NCI-H446 treated with DMSO at 0.1 percent for 48 hours (cell line): ENCODE measurements around the gene TBKBP1.

Experiments used
- DNase-seq: peaks from one replicate; lab custom pipeline; 2025; lab: John Stamatoyannopoulos, UW

TBKBP1 gene, protein sequence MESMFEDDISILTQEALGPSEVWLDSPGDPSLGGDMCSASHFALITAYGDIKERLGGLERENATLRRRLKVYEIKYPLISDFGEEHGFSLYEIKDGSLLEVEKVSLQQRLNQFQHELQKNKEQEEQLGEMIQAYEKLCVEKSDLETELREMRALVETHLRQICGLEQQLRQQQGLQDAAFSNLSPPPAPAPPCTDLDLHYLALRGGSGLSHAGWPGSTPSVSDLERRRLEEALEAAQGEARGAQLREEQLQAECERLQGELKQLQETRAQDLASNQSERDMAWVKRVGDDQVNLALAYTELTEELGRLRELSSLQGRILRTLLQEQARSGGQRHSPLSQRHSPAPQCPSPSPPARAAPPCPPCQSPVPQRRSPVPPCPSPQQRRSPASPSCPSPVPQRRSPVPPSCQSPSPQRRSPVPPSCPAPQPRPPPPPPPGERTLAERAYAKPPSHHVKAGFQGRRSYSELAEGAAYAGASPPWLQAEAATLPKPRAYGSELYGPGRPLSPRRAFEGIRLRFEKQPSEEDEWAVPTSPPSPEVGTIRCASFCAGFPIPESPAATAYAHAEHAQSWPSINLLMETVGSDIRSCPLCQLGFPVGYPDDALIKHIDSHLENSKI

GRCh38 chr17:47693731-47694580 is at the start of gene TBKBP1:
Gene TBKBP1, plus strand, starts transcription at chr17:47694161. Its CDS starts 1,952 bp downstream, at chr17:47696113.
- no peak for DNase-seq

DNA sequence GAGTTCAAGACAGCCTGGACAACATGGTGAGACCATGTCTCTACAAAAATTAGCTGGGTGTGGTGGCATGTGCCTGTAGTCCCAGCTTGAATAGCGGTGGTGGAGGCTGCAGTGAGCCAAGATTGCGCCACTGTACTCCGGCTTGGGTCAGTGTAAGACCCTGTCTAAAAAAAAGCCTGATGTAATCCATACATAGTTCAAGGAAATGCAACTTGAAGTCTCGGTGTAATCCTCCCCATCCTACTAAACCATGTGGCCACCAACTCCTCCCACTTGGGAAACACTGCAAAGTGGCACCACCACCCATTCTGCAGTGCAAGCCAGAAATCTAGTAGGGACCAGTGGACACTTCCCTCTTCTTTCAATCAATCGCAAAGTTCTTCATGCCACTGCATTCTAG is 49.6 kb upstream of the TBKBP1 start:
- DNase-seq, result no peak

DNA sequence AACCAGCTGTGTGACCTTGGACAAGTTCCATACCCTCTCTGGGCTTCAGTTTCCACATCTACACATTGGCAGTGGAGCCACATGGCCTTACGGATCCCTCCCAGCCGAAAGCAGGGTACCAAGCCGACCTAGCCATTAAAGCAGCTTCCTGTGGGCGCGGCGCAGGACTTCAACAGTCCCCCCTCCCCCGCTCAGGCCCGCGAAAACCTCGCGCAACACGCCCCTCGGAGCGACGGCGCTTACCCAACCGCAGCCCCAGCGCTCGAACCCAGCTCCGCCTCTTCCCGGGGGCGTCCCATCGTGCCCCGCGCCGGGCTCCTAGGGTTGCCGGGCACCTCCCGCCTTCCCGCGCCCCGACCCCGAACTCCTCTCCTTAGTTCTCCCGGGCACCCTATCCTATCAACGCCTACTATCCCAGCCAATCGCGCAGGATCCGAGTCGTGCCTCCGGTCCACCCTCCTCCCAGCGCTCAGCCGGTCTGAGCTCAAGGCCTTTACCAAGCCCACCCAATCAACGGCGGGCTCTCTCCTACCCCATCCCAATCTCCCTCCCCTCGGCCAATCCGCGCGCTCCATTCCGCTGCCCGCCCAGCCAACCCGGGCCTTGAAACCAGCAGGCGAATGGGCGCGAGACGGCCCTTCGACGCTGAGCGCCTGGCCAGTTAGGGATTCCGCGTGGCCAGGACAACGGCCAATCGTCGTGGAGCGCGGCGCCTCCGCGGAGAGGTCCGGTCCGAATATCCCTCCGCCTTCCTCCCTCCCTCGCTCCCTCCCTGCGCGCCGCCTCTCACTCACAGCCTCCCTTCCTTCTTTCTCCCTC is 44.6 kb upstream of the TBKBP1 start, which contains the start of gene KPNB1:
Gene KPNB1 (plus strand): TSS at position 767 of the 819 bp plus-strand sequence. CDS start 326 bp downstream, outside the sequence.
- DNase-seq, result peak; percentile 99

DNA sequence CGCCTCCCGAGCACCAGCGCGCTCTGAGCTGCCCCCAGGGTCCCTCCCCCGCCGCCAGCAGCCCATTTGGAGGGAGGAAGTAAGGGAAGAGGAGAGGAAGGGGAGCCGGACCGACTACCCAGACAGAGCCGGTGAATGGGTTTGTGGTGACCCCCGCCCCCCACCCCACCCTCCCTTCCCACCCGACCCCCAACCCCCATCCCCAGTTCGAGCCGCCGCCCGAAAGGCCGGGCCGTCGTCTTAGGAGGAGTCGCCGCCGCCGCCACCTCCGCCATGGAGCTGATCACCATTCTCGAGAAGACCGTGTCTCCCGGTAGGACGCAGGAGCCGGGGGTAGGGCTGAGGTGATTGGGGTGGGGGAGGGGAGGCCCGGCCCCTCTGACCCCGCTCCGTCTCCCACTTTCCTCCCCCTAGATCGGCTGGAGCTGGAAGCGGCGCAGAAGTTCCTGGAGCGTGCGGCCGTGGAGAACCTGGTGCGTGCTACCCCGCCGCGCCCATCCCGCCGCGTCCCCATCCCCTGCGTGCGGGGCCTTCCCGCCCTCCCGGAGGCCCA is 43.9 kb upstream of the TBKBP1 start:
- DNase-seq, result no peak

GRCh38 chr17:47650525-47651522 is 43.1 kb upstream of the TBKBP1 start:
- peak; percentile 90 for DNase-seq

GRCh38 chr17:47651704-47652103 is 42.3 kb upstream of the TBKBP1 start:
- no peak for DNase-seq

DNA sequence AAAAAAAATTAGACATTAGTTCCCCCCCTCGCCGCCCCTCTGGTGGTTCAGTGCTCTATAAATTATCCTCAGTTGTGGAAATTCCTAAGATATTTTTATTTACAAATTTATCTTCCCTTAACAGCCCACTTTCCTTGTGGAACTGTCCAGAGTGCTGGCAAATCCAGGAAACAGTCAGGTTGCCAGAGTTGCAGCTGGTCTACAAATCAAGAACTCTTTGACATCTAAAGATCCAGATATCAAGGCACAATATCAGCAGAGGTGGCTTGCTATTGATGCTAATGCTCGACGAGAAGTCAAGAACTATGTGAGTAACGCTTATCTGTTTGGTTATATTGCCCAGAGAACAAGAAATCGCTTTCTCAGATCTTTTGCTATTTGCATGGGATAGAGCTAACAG is 41.4 kb upstream of the TBKBP1 start:
- DNase-seq, result no peak

DNA sequence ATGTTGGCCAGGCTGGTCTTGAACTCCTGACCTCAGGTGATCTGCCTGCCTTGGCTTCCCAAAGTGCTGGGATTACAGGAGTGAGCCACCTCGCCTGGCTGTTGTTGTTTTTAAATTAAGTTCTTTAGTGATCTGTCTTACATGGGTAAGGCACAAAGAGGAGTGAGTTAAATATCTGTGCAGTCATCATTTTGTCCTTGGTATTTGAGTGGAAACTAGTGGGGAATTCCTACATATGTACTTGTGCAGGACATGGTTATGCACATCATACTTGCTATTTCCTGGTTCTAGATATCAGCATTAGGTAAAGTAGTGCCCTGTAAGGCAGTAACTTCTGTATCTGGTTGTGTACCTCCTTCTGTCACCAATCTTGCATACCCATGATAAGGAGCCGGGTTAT is 40.5 kb upstream of the TBKBP1 start:
- DNase-seq, result no peak

GRCh38 chr17:47654991-47655390 is 39.0 kb upstream of the TBKBP1 start:
- no peak for DNase-seq

GRCh38 chr17:47660064-47660492 is 33.9 kb upstream of the TBKBP1 start:
- no peak for DNase-seq

DNA sequence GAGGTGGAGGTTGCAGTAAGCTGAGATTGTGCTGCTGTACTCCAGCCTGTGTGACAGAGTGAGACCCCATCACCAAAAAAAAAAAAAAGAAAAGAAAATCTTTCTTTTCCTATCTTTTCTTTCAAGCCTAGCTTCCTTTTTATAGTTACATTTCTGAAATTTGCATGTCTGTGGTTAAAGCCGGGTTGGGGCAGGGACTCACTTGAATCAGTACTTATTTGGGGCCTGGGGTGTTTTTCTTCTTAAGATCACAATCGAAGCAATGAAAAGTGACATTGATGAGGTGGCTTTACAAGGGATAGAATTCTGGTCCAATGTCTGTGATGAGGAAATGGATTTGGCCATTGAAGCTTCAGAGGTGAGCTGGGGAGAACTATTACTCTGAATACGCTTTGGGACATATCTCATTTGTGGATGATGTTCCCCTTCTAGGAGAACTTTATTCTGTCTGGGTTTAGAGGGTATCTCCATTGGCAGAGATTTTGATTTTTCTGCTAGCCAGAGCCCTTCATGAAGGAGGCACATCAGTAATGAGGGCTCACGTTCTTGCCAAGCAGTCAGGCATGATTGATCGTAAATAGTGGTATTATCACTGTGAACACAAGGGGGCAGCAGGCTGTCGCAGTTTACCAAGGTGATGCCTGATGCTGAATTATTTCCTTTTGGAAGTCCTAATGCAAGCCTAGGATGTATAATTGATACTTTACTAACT is 29.9 kb upstream of the TBKBP1 start:
- DNase-seq, result peak; percentile 29

DNA sequence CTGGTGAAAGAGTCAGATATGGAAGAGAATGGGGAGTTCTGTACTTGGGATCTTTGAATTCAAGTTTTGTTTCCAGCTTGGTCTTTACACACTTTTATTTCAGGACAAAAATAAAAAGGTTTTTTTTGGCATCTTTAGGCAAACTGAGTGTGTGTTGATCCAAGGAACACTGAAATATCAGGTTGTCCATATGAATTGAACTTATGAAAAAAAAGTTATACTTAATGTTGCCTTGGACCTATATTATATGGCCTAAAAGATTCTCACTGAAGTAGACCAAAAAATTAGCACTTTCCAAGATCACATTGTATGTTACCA is 29.4 kb upstream of the TBKBP1 start:
- DNase-seq, result no peak

DNA sequence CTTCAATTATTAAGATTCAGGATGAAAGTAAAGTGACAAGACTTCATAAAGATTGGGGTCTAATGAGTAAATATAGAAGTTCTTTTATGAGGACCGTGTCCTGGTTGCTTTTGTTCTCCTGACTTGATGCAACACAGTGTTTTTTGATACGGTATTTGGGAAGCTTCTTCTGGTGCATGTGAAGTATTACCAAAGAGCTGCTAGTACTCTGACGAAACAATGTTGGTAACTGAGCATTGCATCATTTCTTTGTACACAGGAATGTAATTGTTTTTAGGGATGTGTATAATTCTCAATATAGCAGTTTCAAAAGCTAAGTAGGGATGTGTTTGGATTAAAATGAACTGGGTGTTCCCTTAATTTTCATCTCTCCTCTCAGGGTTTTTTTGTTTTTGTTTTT is 28.3 kb upstream of the TBKBP1 start:
- no peak for DNase-seq

DNA sequence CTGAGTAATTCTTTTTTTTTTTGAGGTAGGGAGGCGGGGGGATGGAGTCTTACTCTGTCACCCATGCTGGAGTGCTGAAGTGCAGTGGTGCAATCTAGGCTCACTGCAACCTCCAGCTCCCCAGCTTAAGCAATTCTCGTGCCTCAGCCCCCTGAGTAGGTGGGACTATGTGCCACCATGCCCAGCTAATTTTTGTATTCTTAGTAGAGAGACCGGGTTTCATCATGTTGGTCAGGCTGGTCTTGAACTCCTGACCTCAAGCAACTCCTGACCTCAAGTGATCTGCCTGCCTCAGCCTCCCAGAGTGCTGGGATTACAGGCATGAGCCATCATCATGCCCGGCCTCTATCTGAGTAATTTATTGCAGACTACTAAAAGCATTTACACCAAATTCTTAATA is 24.9 kb upstream of the TBKBP1 start:
- DNase-seq, result no peak

DNA sequence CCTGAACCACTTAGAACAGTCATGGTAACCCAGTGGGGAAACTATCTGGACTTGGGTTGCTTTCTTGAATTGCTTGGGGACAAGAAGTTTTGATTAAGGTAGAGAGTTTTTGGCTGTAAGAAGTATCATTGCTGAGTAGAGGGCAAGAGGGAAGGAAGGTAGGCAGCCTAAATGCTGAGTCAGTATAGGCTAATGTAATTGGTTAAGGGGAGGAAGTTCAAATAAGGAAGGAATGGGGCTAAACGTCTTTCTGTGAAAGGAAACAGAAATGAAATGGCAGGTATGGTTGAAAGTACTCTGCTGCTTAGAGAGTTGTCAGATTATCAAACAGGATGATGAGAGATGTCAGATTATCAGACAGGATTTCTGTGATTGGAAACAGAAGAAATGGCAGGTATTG is 23.9 kb upstream of the TBKBP1 start:
- DNase-seq, result no peak

DNA sequence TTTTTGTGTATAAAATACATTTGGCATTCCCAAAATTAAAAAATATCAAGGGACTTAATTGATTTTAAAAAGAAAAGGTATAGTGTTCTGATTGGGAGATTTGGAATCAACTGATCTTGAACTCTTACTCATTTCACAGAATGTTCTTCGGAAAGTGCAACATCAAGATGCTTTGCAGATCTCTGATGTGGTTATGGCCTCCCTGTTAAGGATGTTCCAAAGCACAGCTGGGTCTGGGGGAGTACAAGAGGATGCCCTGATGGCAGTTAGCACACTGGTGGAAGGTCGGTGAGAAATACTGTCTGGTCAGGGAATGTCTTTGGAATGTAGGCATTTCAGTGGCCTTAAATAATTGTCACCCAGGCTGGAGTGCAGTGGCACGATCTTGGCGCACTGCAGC is 19.5 kb upstream of the TBKBP1 start:
- no peak for DNase-seq

DNA sequence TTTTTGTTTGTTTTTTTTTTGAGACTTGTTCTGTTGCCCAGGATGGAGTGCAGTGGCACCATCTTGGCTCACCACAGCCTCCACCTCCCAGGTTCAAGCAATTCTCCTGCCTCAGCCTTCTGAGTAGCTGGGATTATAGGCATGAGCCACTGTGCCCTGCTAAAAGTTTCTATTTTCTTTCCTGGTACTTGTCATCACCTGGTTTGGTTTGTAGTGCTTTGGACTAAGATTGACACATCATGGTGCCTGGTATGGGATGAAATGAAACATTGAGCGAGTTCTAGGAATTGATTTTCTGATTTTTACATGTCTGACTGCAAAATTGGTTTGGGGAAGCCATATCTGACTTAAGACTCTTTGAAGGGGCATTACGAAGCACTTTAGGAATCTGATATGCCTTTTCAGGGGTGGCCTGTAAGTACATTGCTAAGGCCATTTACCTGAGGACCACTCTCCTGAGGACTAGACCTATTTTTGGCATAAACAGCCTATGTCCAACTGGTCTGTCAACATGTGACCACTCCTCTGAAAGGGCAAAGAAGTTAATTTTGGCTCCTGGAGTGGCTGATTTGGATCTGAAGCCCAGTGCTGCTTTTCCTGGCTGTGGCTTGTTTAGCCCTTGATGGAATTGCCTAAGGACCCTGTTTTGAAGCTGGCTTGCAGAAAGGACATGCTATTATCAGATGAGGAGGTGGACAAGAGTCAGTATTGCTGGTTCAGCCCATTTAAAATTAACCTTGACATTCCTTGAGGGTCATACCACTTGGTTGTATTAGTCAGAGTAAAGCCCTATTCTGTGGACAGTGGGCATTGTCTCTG is 18.4 kb upstream of the TBKBP1 start:
- DNase-seq, result no peak

- no peak for DNase-seq
Observed at GRCh38 chr17:47676199-47676472, 17.8 kb upstream of the TBKBP1 start.
